Immature natural killer cell (primary cell): ENCODE results near the gene TES. TPM values are rescaled to one million over a fixed set of nuclear protein-coding genes. Genes with fewer than 3 reads are reported as not detected.
A peak's percentile ranks its signal among the peaks of the same experiment; 100 is the strongest.

ENCODE experiments used
- DNase-seq, 3 donors: peaks; one replicate each; pipeline ENCODE4 v3.0.0; 2022; ENCODE audit warnings: mixed read lengths in 1 of 3
- H3K27ac Mint-ChIP-seq, 6 donors: one replicate each; pipeline ENCODE4 v1.8.0; 2020; ENCODE audit warnings: mixed read lengths in 6 of 6, mild to moderate bottlenecking in 5 of 6, inconsistent platforms in 4 of 6, moderate library complexity in 3 of 6
- H3K27me3 Mint-ChIP-seq, 3 donors: one replicate each; pipeline ENCODE4 v1.8.0; 2020 to 2021; ENCODE audit warnings: low read depth in 3 of 3, mild to moderate bottlenecking in 3 of 3, mixed read lengths in 3 of 3, moderate library complexity in 3 of 3, inconsistent platforms in 1 of 3
- H3K36me3 Mint-ChIP-seq, 3 donors: one replicate each; pipeline ENCODE4 v1.8.0; 2020; ENCODE audit warnings: mixed read lengths in 3 of 3, inconsistent platforms in 2 of 3, mild to moderate bottlenecking in 2 of 3
- H3K4me1 Mint-ChIP-seq, 2 donors: one replicate each; pipeline ENCODE4 v1.8.0; 2020; ENCODE audit warnings: inconsistent platforms in 2 of 2, mild to moderate bottlenecking in 2 of 2, mixed read lengths in 2 of 2, moderate library complexity in 1 of 2
- H3K4me3 Mint-ChIP-seq, 5 donors: one replicate each; pipeline ENCODE4 v1.8.0; 2020; ENCODE audit warnings: mild to moderate bottlenecking in 5 of 5, mixed read lengths in 5 of 5, inconsistent platforms in 3 of 5, moderate library complexity in 3 of 5
- H3K9me3 Mint-ChIP-seq, 6 donors: one replicate each; pipeline ENCODE4 v1.8.0; 2020; ENCODE audit warnings: mild to moderate bottlenecking in 6 of 6, mixed read lengths in 6 of 6, inconsistent platforms in 4 of 6, moderate library complexity in 3 of 6
- polyA plus RNA-seq, 3 donors: library from polyadenylated mRNA; unstranded; fragments of 300-500 nt; fragmentation: Illumina TruSeq; gene quantifications; one replicate each; pipeline ENCODE4 v1.2.3, GENCODE V29; 2021

The TES gene
- polyA plus RNA-seq, 3 donors from 2014 or later: 235 to 402 (median 325) TPM

- H3K4me3 Mint-ChIP-seq: no peak overlapping the region
- H3K27ac Mint-ChIP-seq: peak overlapping the region; percentile 0 to 76 (median 50)
- peaks cover 71 to 95% of the 10 kb centered on the region in 2 donors for H3K4me1 Mint-ChIP-seq
- peaks cover 6 to 46% (median 28%) of the 10 kb centered on the region in 3 donors for H3K36me3 Mint-ChIP-seq
- DNase-seq: no peak
- no peaks in the 10 kb centered on the region for H3K9me3 Mint-ChIP-seq
- peaks cover 0 to 4% (median 2%) of the 10 kb centered on the region in 3 donors for H3K27me3 Mint-ChIP-seq
Observed at GRCh38 chr7:116246357-116246756, 36.0 kb downstream of the TES start.

- Mint-ChIP-seq H3K4me1 (peaks cover 57 to 89% of the 10 kb centered on the region in 2 donors), H3K27ac (peak overlapping the region in 4 of 6 donors; percentile 18 to 76 (median 67)), H3K4me3 (peak overlapping the region in 1 of 5 donors; percentile 20), H3K36me3 (peaks cover 12 to 61% (median 39%) of the 10 kb centered on the region in 3 donors), H3K27me3 (peaks cover 0 to 6% (median 4%) of the 10 kb centered on the region in 3 donors), H3K9me3 (no peaks in the 10 kb centered on the region)
- no peak for DNase-seq
Observed at GRCh38 chr7:116249969-116250553, 39.7 kb downstream of the TES start.

GRCh38 chr7:116251675-116252074, 41.3 kb downstream of the TES start:
- H3K9me3 Mint-ChIP-seq: no peaks in the 10 kb centered on the region
- peak overlapping the region in 2 of 5 donors; percentile 5 to 43 for H3K4me3 Mint-ChIP-seq
- peaks cover 0 to 7% (median 4%) of the 10 kb centered on the region in 3 donors for H3K27me3 Mint-ChIP-seq
- no peak for DNase-seq
- H3K4me1 Mint-ChIP-seq: peaks cover 44 to 81% of the 10 kb centered on the region in 2 donors
- H3K27ac Mint-ChIP-seq: peak overlapping the region in 5 of 6 donors; percentile 39 to 69 (median 54)
- peaks cover 7 to 54% (median 36%) of the 10 kb centered on the region in 3 donors for H3K36me3 Mint-ChIP-seq

GRCh38 chr7:116252249-116252648, 41.9 kb downstream of the TES start:
- Mint-ChIP-seq H3K4me3 (no peak overlapping the region), H3K27ac (peak overlapping the region in 4 of 6 donors; percentile 28 to 69 (median 50)), H3K36me3 (peaks cover 7 to 56% (median 36%) of the 10 kb centered on the region in 3 donors), H3K4me1 (peaks cover 40 to 75% of the 10 kb centered on the region in 2 donors), H3K9me3 (no peaks in the 10 kb centered on the region), H3K27me3 (peaks cover 0 to 7% (median 4%) of the 10 kb centered on the region in 3 donors)
- DNase-seq: no peak

GRCh38 chr7:116257156-116257555, 46.8 kb downstream of the TES start:
- peak overlapping the region in 3 of 6 donors; percentile 55 to 60 (median 57) for H3K27ac Mint-ChIP-seq
- DNase-seq: no peak
- peaks cover 0 to 10% (median 2%) of the 10 kb centered on the region in 3 donors for H3K27me3 Mint-ChIP-seq
- peaks cover 7 to 38% (median 29%) of the 10 kb centered on the region in 3 donors for H3K36me3 Mint-ChIP-seq
- no peak overlapping the region for H3K4me3 Mint-ChIP-seq
- H3K4me1 Mint-ChIP-seq: peaks cover 17 to 57% of the 10 kb centered on the region in 2 donors
- no peaks in the 10 kb centered on the region for H3K9me3 Mint-ChIP-seq

- Mint-ChIP-seq H3K4me3 (no peak overlapping the region), H3K9me3 (no peaks in the 10 kb centered on the region), H3K4me1 (peaks cover 7 to 41% of the 10 kb centered on the region in 2 donors), H3K36me3 (peaks cover 2 to 28% (median 23%) of the 10 kb centered on the region in 3 donors), H3K27me3 (peaks cover 0 to 10% (median 2%) of the 10 kb centered on the region in 3 donors), H3K27ac (peak overlapping the region; percentile 60 to 74 (median 67))
- peak; percentile 17 to 43 (median 34) for DNase-seq
Observed at GRCh38 chr7:116258734-116259133, 48.4 kb downstream of the TES start.

GRCh38 chr7:116259156-116259870, 49.0 kb downstream of the TES start:
- H3K4me3 Mint-ChIP-seq: no peak overlapping the region
- H3K4me1 Mint-ChIP-seq: peaks cover 6 to 38% of the 10 kb centered on the region in 2 donors
- no peaks in the 10 kb centered on the region for H3K9me3 Mint-ChIP-seq

GRCh38 chr7:116259871-116260440, 49.6 kb downstream of the TES start:
- peak overlapping the region in 4 of 6 donors; percentile 21 to 64 (median 52) for H3K27ac Mint-ChIP-seq
- H3K9me3 Mint-ChIP-seq: no peaks in the 10 kb centered on the region
- H3K36me3 Mint-ChIP-seq: peaks cover 0 to 20% (median 18%) of the 10 kb centered on the region in 3 donors
- H3K4me1 Mint-ChIP-seq: peaks cover 6 to 34% of the 10 kb centered on the region in 2 donors
- DNase-seq: no peak
- peaks cover 0 to 7% (median 2%) of the 10 kb centered on the region in 3 donors for H3K27me3 Mint-ChIP-seq
- no peak overlapping the region for H3K4me3 Mint-ChIP-seq

More at GRCh38 chr7:116259156-116259870, 49.0 kb downstream of the TES start:
- peak overlapping the region; percentile 64 to 83 (median 76) for H3K27ac Mint-ChIP-seq
- H3K27me3 Mint-ChIP-seq: peaks cover 0 to 10% (median 2%) of the 10 kb centered on the region in 3 donors
- H3K36me3 Mint-ChIP-seq: peaks cover 0 to 23% (median 21%) of the 10 kb centered on the region in 3 donors
- no peak for DNase-seq

- Mint-ChIP-seq H3K9me3 (no peaks in the 10 kb centered on the region), H3K36me3 (peaks cover 0 to 15% (median 13%) of the 10 kb centered on the region in 3 donors), H3K27me3 (peaks cover 0 to 5% (median 2%) of the 10 kb centered on the region in 3 donors), H3K4me3 (no peak overlapping the region), H3K27ac (peak overlapping the region in 5 of 6 donors; percentile 26 to 88 (median 58)), H3K4me1 (peaks cover 6 to 25% of the 10 kb centered on the region in 2 donors)
- DNase-seq: no peak
Observed at GRCh38 chr7:116261904-116262303, 51.6 kb downstream of the TES start.

- H3K27ac Mint-ChIP-seq: no peak overlapping the region
- H3K36me3 Mint-ChIP-seq: no peaks in the 10 kb centered on the region
- no peaks in the 10 kb centered on the region for H3K9me3 Mint-ChIP-seq
- peaks cover 0 to 3% (median 0%) of the 10 kb centered on the region in 3 donors for H3K27me3 Mint-ChIP-seq
- H3K4me3 Mint-ChIP-seq: no peak overlapping the region
- peaks cover 1% of the 10 kb centered on the region in 2 donors for H3K4me1 Mint-ChIP-seq
- DNase-seq: no peak
Observed at GRCh38 chr7:116265881-116266280, 55.5 kb downstream of the TES start.

GRCh38 chr7:116269466-116269865, 59.1 kb downstream of the TES start:
- Mint-ChIP-seq H3K36me3 (no peaks in the 10 kb centered on the region), H3K4me1 (no peaks in the 10 kb centered on the region), H3K4me3 (no peak overlapping the region), H3K9me3 (peaks cover 0 to 2% (median 0%) of the 10 kb centered on the region in 6 donors), H3K27ac (no peak overlapping the region), H3K27me3 (peaks cover 0 to 7% (median 6%) of the 10 kb centered on the region in 3 donors)
- DNase-seq: no peak

GRCh38 chr7:116271161-116271913, 61.0 kb downstream of the TES start:
- Mint-ChIP-seq H3K27me3 (peaks cover 3 to 16% (median 7%) of the 10 kb centered on the region in 3 donors), H3K4me1 (no peaks in the 10 kb centered on the region)
- DNase-seq: no peak

More at GRCh38 chr7:116271161-116271913, 61.0 kb downstream of the TES start:
- H3K27ac Mint-ChIP-seq: no peak overlapping the region
- H3K4me3 Mint-ChIP-seq: no peak overlapping the region
- no peaks in the 10 kb centered on the region for H3K36me3 Mint-ChIP-seq
- H3K9me3 Mint-ChIP-seq: peaks cover 0 to 3% (median 0%) of the 10 kb centered on the region in 6 donors
